ENCODE measurements around the gene MAP7D1.

Gene MAP7D1

GRCh38 chr1:36155408-36156328 lies at the start of gene MAP7D1:
Gene MAP7D1, plus strand, starts transcription at chr1:36156160. Its CDS starts 258 bp downstream, at chr1:36156418.
- DNase-seq (ENCODE audit: low read depth) = peak; percentile 78

- no peak for DNase-seq (ENCODE audit: low read depth)
Observed at GRCh38 chr1:36106269-36106668, 49.7 kb upstream of the MAP7D1 start.

GRCh38 chr1:36107394-36107793 lies 48.6 kb upstream of the MAP7D1 start:
- no peak for DNase-seq (ENCODE audit: low read depth)

- no peak for DNase-seq (ENCODE audit: low read depth)
Observed at GRCh38 chr1:36108314-36108713, 47.6 kb upstream of the MAP7D1 start.

GRCh38 chr1:36109041-36109679 lies 46.8 kb upstream of the MAP7D1 start:
- DNase-seq (ENCODE audit: low read depth) = peak; percentile 31

- DNase-seq (ENCODE audit: low read depth) = no peak
Observed at GRCh38 chr1:36111151-36111550, 44.8 kb upstream of the MAP7D1 start.

DNA sequence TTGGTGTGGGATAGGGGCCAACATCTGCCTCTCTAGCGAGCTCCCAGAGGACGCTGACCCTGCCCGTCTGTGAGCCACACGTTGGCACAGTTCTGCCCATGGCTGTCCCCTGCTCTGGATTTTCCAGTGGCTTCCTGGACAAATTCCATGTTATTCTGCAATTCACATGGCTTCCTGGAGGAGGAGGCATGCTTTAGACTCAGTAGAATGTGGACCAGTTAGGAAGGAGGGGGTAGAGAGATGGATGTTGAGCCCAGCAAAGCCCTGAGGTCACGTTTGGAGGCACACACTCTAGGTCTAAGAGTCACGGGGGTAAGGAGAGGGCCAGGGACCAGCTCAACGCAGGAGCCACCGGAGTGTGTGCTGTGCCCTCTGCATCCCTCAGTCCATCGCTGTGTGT lies 43.1 kb upstream of the MAP7D1 start:
- no peak for DNase-seq (ENCODE audit: low read depth)

DNA sequence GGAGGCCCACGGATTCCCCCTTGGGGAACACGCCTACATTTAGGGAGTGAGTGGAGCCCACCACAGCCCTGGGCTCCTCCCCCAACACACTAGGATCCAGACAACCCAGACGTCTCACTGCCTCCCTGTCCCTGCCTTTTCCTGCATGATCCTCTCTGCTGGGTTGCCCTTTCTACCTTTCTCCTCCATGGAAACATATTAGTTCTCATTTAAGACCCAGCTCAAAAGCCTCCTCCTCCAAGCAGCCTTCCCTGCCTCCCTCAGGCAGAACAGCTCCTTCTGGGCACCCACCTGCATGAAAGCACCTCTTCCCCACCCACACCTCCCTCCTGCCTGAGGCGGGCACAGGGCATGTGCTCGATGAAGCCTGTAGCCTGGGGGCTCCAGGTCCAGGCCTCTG lies 41.6 kb upstream of the MAP7D1 start:
- DNase-seq (ENCODE audit: low read depth) = no peak

DNA sequence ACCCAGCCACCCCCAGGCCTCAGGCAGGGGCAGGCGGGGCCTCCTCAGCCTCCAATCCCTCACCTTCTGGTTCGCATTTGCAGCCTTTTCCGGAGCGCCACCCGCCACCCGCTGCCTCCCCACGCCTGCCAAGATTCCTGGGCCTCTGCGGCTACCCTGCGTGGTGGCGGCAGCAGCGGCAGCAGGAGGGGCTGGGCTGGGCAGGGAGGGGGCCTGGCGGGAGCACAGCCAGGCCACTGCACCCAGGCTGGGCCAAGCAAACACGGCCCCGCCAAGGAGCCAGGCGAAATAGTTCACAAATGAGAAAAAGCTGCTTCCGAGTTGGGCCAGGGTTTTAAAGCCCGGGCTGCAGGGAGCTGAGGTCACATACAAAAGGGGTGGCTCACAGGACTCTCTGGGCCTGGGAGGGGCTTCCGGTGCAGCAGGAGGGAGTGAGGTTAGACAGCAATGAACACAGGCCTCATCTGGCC lies 40.7 kb upstream of the MAP7D1 start:
- no peak for DNase-seq (ENCODE audit: low read depth)

DNA sequence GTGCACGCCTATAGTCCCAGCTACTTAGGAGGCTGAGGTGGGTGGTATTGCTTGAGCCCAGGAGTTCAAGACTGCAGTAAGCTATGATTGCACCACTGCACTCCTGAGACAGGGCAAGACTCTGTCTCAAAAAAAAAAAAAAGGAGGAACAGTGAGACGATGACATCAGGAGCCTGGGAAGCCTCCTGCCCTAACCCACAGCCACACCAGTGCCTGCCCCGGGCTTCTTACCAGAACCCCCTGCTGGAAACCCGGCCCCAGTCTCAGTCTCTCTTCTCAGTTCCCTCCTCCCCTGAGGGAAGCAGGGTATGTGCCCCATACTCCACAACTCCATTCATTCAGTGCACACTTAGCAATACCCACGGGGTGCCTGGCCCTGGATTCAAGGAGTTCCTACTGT lies 40.0 kb upstream of the MAP7D1 start:
- DNase-seq (ENCODE audit: low read depth) = no peak

DNA sequence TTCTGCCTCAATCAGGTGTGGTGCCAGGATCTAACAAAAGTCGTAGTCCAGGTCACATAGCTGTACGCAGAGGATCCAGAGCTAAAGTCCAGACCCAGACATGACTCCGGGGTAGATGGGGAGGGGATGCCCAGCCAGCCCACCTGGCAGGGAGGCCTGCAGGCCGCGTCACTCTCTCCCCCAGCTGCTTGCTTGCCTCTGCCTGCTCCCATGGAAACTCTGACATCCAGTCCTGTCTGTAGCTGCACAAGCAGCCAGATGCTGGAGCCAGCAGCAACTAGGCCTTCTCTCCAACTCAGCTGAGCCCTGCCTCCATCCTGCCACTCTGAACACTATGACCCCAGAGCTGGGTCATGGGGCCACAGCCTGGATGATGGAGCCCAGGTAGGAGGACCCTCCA lies 39.1 kb upstream of the MAP7D1 start:
- no peak for DNase-seq (ENCODE audit: low read depth)

DNA sequence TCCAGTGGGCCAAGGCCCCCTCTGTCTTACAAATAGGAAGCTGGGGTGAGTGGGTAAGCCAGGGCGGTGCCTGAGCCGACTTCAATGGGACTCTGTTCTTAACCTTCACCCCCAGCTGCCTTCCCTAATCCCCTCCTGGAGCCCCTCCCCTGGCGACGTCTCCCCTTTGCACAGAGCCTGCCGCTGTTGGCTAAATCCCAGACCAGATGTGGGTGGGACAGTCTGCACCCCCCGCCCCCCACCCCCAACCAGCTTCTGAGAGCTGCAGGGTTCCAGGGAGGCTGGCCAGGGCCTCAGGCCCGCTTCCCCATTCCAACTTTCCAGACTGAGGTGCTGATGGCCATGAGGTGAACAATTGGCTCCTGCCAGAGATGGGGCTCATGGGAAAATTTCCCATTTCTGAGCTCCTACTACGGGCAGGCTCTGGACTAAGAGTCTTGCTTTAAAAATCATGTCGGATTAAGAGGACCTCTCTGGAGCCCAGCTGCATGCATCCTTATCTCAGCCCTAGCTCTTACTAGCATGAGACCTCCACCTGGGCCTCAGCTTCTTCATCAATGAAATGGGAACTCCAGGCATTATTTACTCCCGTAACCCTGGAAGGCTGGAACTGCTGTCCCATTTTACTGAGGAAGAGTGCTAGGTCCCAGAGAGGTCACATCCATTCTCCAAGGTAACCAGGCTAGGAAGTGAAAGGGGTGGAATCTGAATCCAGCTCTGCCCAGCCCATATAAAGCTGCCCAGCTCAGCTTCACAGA lies 37.3 kb upstream of the MAP7D1 start:
- DNase-seq (ENCODE audit: low read depth) = no peak

DNA sequence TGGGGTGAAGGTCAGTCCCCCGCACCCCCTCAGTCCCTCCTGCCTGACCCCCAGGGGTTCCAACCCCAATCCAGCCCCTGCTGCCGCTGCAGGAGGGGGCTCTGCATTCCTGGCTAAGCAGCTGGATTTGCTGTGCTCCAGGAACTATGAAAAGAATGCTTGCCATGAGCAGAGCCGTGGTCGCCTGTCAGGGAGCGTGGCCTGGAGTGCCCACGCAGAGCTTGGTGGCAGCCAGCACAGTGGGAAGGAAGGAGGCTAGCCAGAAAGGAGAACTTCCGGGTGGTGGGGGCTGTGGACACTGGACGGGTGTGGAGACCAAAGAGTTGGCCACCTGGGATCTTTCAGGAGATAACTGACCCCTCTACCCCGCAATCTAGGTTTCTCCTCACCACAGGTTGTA lies 36.5 kb upstream of the MAP7D1 start:
- no peak for DNase-seq (ENCODE audit: low read depth)

DNA sequence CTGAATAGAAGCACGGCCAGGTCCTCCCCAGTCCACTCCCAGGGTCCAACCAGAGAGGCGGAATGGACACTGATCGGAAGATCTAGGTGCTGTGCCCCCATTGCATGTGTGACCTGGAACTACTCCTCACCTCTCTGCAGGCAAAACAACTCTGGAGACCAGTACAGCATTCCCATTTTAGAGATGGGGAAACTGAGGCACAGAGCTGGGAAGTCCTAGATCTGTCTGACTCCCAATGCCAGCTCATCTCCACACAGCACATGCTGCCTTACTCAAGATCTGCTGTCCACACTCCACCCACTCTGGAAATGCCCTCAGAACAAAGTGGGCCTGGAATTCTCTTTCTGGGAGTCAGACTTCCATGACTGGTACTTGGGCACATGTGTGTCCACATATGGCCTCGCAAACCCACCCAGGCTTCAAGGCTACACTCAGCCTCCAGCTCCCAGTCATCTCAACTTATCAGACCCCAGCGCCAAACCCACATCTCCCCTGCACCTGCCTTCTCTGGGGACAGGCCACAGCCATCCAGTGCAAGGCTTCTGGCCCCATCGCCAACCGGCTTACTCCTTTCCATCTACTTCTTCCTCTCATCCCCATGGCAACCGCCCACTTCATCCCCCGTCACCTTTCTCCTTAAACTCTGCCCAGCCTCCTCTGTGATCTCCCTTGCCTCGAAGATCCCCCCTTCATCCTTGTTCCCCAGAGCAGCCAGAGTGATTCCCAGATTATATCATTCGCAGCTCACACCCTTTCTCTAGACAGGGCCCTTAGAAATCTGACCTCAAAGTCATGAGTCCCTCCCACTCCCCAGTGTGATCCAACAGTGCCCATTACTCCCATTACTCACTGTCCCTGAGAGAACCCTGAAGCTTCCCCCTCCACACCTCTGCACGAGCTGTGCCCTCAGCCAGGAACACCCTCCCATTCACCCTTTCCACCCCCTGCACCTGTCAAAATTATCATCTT lies 33.6 kb upstream of the MAP7D1 start:
- DNase-seq (ENCODE audit: low read depth) = no peak

DNA sequence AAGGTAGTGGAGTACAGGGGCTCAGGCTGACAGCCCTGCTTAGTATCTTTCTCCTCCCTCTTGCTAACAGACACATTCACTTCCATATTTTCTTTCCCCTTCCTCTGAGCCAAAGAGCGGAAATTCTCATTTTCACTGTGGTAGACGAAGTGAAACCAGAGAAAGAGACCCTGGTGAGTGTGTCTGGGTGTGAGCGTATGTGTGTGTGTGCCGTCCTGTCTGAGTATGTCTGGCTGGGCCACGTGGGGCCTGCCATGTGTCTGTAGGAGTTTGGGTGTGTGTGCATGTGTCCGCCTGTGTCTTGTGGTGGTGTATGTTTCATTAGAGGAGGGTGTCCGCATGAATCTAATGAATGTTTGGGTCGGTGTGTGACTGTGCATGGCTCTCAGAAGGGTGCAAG lies 32.6 kb upstream of the MAP7D1 start:
- DNase-seq (ENCODE audit: low read depth) = no peak

GRCh38 chr1:36124404-36125128 lies 31.4 kb upstream of the MAP7D1 start:
- no peak for DNase-seq (ENCODE audit: low read depth)

GRCh38 chr1:36125129-36125991 lies 30.6 kb upstream of the MAP7D1 start, which contains the start of gene COL8A2:
Gene COL8A2, minus strand, starts transcription at chr1:36125222. Its CDS starts 24,980 bp downstream, at chr1:36100242.
- no peak for DNase-seq (ENCODE audit: low read depth)

- DNase-seq (ENCODE audit: low read depth) = no peak
Observed at GRCh38 chr1:36126005-36126716, 29.8 kb upstream of the MAP7D1 start.

Measured in activated T-cell treated with anti-CD3 and anti-CD28 coated beads for 1 hour (primary cell).